COLO668 (cell line): ENCODE results near the gene ZNF428.
"Not testable (repeated sequence)": the region's sequence is repeated elsewhere in the genome, so short reads cannot be mapped to it uniquely, and the experiment has no call there.

Experiments
- DNase-seq: peaks from one replicate; lab custom pipeline; 2025; ENCODE audit not compliant: unreplicated experiment; lab: John Stamatoyannopoulos, UW

Gene ZNF428

DNA sequence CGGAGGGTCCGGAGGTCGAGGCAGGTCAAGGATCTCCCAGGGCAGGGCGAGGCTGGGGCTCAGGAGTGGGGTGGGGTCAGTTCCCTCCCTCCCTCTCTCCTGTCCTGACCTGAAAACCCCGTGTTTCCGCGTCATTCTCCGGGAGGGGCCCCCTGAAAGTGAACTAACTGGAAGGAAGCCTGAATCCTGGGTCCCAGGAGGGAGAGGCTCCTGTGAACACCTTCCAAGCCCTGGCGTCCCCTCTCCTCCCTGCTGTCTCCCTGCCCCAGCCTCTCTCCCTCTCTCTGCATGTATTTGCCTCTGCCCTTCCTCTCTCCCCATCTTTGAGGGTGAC is 21.0 kb upstream of the ZNF428 start:
- no peak for DNase-seq

DNA sequence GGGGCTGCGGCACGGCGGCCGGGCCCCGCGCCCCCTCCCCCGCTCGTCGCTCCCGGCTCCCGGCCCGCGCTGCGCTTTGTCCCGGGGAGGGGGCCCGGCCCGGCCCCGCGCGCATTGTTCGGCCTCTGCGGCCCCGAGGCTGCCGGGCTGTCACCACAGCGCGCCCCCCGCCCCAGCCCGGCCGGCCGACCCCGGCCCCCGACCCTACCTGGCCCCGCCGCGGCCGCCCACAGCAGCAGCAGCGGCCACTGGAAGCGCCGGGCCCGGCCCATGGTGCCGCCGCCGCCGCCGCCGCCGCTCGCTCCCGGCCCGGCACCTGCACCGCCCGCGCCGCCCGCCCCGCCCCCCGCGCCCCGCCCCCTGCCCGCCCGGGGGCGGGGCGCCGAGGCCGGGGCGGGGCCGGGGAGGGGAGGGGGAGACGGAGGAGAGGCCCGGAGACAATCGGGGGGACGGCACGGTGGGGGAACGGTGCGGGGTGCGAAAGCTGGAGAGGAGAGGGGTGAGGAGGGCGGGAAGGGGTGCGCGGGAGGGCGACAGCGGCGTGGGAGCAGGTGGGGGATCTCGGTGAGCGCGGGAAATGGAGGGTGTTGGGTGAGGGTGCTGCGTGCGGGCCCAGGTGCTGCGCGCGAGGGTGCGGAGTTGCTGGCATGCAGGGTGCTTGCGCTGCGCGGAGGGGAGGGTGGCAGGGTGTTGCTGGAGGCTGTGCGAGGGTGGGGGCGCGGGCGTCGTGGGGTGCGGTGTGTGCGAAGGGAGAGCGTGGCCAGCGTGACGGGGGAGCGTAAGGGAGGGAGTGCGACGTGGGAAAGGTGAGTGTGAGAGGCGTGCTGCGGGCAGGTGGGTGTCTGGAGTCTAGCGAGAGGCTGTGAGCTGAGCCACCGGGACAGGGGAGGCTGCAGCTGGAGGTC is 20.3 kb upstream of the ZNF428 start, which contains the start of gene CADM4:
Gene CADM4, minus strand, starts transcription at position 332 of the 905 bp plus-strand sequence. Its CDS starts 60 bp downstream, at position 272.
- DNase-seq: peak; percentile 49

GRCh38 chr19:43638995-43639518 is 19.6 kb upstream of the ZNF428 start:
- DNase-seq: no peak

GRCh38 chr19:43638214-43638994 is 19.0 kb upstream of the ZNF428 start:
- no peak for DNase-seq

DNA sequence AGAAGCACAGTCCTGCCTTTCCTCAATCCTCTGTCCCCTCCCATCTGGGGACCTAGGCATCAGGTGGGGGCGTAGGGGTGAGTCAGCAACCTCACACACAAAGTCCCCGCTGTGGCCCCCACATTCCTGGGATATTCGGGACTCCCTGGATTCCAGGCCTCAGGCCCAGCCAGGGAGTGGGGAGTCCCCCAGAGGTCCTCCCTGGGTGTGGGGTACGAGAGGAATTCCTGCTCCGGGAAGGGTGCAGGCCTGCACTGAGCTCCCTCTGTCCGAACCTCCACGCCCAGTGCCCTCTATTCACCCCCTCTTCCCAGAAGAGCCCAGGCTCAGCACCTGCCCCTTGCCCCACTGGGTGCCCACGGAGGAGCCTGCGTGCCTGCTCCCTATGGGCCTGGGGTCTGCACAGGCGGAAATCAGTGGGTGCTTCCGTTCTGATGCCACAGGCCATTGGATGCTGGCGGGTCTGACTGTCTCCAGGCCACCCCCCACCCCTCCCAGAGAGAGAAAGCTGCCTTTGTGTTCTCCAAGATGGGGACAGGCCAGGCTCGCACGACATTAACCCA is 16.8 kb upstream of the ZNF428 start:
- DNase-seq: no peak

- not testable (repeated sequence) for DNase-seq
These were observed 16.1 kb upstream of the ZNF428 start for GRCh38 chr19:43635561-43635940.

DNA sequence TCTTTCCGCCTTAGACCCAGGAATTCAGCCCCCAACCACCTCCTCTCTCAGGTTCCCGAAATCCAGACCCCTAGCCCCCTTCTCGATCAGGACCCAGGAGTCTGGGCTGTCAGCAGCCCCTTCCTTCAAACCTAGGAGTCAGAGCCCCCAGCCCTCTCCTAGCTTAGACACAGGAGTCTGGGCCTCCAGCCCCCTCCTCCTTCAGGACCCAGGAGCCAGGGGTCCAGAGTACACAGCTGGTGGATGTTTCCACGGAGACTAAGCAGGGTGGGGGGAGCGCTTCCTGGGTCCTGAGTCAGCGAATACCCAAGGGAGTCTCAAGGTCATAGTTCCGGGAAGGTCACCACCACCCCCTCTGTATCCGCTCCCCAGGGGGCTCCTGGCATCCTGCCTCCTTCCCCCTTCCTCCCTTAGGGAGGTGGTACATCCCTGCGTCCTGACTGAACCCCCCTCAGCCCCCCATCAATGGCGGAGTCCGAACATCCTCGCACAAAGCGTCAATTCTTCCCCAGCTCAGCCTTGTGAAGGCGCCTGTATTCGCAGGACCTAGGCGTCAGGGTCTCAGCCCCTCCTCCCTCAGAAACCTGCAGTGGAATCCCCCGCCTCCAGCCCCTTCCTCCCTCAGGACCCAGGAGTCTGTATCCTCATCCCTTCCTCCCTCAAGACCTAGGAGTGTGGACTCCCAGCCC is 15.6 kb upstream of the ZNF428 start:
- no peak for DNase-seq

GRCh38 chr19:43634506-43634871 is 15.1 kb upstream of the ZNF428 start:
- no peak for DNase-seq

DNA sequence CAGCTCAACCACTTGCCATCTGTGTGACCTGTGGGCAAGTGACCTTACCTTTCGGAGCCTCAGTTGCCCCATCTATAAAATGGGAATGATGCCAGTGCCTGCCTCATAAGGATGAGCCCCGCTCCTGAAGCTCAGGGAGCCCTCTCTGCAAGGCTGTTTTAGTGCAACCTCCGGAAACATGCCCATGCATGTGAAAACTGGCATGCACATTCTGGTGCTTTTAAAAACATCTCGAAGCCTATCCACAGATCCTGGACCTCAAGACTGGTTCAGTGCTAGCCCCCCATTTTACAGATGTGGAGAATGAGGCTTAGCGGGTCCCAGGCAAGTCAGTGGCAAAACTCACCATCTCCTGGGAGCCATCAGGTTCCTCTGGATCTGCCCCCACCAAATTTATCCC is 14.6 kb upstream of the ZNF428 start:
- DNase-seq: no peak

DNA sequence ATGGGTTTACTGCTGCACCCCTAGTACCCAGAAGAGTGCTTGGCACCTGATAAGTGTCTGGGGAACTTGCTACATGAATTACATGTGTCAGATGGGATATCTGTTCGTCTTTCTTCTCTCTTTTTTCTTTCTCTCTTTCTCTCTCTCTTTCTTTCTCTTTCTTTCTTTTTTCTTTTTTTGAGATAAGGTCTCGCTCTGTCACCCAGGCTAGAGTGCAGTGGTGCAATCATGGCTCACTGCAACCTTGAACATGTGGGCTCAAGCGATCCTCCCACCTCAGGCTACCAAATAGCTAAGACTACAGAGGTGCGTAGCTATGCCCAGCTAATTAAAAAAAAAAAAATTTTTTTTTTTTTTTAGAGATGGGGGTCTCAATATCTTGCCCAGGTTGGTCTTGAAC is 14.1 kb upstream of the ZNF428 start:
- DNase-seq: no peak

GRCh38 chr19:43631491-43631890 is 12.1 kb upstream of the ZNF428 start:
- DNase-seq: no peak

DNA sequence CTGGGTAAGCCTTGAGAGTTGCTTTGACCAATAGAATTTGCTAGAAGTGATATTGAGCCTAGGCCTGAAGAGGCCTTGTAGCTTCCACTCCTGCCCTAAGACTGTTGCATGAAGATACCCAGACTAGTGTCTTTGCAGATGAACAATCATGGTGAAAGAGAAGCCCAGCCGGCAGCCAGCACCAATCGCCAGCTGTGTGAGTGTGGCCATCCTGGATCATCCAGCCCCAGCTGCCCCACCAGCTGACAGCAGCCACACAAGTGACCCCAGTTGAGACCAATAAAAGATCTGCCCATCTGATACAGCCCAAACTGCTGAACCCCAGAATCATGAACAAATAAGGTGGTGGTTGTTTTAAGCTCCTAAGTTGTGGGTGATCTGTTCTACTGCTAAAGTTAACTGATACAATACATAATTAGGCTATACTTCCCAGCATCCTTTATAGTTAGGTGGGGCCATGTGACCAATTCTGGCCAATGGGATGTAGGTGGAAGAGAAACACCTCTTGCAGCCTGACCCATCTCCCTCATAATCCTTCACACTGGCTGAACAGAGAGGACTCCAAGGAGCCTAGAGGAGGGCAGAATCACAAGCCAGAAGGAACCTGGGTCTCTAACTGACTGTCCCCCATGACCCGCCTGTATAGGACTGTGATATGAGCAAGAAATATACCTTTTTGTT is 9.4 kb upstream of the ZNF428 start:
- no peak for DNase-seq

DNA sequence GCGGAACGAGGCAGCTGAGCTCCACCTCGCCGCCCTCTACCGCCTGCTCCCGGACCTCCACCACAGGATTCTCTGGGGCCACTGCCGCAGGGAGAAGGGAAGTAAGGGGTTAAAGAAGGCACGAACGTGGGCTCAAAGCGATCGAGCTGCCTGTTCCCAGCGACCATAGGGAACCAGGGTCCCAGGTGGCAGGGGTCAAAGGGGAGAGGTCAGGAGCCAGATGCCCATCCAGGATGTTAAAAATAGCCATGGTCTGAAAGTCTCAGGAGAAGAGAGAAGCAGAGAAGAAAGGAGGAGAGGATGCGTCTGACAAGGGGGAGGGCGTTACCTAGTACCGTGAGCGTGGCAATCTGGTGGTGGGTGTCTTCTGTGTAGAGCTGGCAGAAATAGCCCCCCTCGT is 7.4 kb upstream of the ZNF428 start:
- DNase-seq: no peak

DNA sequence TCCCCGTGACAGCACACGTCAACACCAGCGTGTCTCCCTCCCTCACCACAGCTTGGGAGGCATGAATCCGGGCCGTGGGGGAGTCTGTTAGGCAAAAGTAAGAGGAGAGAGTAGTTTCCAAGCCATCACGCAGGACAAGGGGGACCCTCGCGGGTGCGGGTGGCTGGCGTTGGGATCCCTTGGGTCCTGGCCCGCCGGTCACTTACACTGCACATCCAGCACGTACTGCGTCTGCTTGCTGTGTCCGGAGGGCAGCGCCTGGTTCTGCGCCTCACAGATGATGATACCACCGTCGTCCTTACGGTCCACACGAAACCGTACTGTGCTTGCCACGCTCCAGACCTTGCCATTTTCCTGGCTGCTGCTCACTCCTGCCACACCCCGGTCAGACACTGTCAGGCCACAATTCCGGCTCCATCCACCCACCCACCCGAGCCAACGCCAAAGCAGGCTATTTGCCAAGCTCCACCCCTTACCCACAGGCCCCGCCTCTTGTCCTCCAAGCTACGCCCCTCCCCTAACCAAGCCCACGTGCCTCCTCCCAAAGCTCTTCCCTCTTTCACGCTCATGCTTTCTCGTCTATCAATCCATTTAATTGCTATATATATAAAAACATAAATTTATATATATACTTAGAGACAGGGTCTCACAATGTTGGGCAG is 6.6 kb upstream of the ZNF428 start:
- DNase-seq: peak; percentile 5

DNA sequence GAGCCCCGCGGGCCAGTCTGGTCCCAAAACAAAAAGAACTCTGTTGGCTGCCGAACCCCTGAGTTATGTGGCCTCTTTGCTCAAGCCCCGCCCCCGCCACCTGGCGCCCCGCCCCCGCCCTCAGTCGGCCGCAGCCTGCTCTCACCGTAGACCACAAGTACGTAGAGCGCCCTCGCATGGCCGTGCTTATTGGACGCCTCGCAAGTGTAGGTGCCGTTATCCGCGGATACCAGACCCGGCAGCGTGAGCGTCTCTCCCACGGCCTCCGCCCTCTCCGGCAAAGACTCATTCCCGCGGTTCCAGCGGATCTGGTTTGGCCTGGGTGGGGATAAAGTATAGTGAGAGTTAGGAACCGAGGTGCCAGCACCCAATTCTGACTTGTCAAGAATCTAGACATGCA is 5.5 kb upstream of the ZNF428 start:
- DNase-seq: peak; percentile 44

DNA sequence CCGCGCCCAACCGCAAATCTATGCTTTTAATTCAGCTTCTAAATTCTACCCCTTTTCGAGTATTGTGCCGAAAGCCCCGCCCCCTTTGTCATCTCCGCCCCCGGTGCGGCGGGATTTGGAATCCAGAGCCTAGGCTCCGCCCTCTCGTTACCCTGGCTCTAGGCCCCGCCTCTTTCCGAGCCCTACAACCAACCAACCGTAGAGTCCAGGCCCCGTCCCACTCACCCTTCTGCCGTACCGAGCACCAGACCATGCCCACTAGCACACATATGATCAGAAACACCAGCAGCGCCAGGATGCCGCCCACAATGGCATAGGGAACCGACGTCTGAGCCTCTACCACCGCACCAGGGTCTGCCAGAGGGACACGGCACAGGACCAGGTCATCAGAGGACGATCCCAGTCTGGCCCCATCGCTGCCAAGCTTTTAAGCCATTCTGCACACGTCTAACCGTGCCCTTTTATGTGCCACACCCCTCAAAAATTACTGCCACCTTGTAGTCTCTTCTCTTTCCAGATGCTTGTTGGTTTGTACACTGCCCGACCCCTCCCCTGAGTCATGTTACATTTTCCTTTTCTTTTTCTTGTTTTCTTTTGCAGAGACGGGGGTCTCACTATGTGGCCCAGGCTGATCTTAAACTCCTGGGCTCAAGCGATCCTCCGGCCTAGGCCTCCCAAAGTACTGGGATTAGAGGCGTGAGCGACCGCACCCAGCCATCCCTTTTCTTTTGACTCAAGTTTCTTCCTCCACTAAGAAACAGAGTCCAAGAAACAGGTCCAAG is 4.7 kb upstream of the ZNF428 start:
- DNase-seq: no peak

DNA sequence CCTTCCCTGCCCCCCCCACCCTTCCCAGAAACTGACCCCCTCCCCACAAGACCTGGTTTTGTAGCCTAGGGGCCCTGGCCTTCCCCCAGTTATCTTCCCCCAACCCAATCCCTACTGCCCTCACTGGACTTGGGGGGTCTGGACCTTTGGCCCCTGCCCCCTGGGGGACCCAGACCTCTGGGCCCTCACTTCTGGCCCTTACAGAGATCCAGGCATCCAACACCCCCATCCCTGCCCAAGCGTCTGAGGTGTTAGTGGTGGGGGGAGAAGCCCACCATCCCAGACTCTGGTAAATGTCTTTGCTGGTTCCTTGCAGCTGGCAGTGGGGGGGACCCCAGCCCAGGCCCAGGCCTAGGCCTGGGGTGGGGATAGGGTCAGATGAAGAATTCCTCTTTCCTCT is 3.5 kb upstream of the ZNF428 start:
- DNase-seq: no peak

DNA sequence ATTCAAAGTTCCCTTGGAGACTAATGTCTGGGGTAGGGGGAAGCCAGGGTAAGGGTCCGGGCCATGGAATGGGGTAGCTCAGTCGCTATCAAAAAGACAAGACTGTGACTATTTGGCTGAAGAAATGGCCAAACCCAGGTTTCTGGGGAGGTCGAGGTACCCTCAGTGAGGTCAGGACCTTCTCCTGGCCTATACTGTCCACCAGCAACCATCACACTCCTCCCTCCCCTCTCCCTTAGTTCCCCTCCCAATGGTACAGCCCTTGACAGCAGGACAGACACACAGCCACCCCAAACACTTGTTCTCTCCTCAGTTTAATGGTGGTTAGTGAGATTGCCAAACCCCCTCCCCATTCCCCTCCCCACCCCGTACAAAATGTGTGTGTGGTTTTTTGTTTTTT is 2.6 kb upstream of the ZNF428 start:
- DNase-seq: no peak
